ENCODE results near the gene RNF214. TPM values are rescaled to one million over a fixed set of nuclear protein-coding genes. Genes with fewer than 3 reads are reported as not detected.
"Not testable (repeated sequence)": the region's sequence is repeated elsewhere in the genome, so short reads cannot be mapped to it uniquely, and the experiment has no call there.

RNF214 gene
- total RNA-seq, 1 experiment from 2014 or later = 7.4 TPM

GRCh38 chr11:117208710-117209109 lies 23.8 kb upstream of the RNF214 start:
- H3K27me3 ChIP-seq (ENCODE audit: low read length); H3K9me2 ChIP-seq (replicated peaks; ENCODE audit: low read length); H3K79me2 ChIP-seq (ENCODE audit: low read length); DNase-seq; CTCF ChIA-PET; BruUV-seq (replicated peaks); H3K36me3 ChIP-seq (ENCODE audit: low read depth, low read length); H3K9ac ChIP-seq (ENCODE audit: low read length); H2AFZ ChIP-seq (ENCODE audit: low read length); H3K4me1 ChIP-seq (ENCODE audit: insufficient read depth, low read length); H3K4me2 ChIP-seq (ENCODE audit: low read length); H3K27ac ChIP-seq (ENCODE audit: low read length); POLR2A ChIA-PET (ENCODE audit: unreplicated experiment); H3K9me3 ChIP-seq (ENCODE audit: low read length); H4K20me1 ChIP-seq (ENCODE audit: low read length); ATAC-seq; H3K4me3 ChIP-seq (ENCODE audit: low read length); H3F3A ChIP-seq (ENCODE audit: low read length, unreplicated experiment): not testable (repeated sequence)
- intact Hi-C loops (cut with micrococcal nuclease) = loop anchor here (5.0 kb wide), 1 partner anchor 76 kb away; no protein-coding TSS in a partner anchor

DNA sequence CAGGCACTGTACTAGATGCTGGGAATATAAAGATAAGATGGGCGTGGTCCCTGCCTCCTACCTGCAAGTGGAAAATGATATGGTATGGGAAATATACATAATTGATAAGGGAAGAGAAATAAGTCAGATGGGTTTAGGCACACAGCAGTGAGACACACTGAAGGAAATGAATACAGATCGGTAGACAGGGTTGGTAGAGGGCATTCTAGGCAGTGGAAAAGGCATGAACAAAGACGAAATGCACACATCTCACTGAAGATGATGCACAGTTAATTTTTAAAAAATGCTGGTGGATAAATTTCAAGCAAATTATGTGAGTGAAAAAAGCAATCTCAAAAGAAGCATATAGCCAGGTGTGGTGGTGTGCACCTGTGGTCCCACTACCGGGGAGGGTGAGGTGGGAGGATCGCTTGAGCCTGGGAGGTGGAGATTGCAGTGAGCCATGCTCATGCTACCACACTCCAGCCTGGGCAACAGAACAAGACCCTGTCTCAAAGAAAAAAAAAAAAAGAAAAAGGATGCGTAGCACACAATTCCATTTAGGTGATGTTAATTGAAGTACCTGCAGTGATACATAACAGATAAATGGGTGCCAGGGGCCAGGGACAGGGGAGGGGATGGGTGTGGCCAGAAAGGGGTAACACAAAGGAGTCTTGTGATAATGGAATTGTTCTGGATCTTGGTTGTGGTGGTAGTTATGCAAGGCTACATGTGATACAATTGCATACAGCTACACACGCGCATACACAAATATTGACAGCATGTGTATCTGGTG lies 22.9 kb upstream of the RNF214 start:
- H3K4me1 ChIP-seq (ENCODE audit: insufficient read depth, low read length); POLR2A ChIA-PET (ENCODE audit: unreplicated experiment); CTCF ChIA-PET; H3F3A ChIP-seq (ENCODE audit: low read length, unreplicated experiment); H2AFZ ChIP-seq (ENCODE audit: low read length); H4K20me1 ChIP-seq (ENCODE audit: low read length); H3K9me2 ChIP-seq (replicated peaks; ENCODE audit: low read length); H3K79me2 ChIP-seq (ENCODE audit: low read length); DNase-seq; H3K9me3 ChIP-seq (ENCODE audit: low read length); BruUV-seq (replicated peaks); H3K4me3 ChIP-seq (ENCODE audit: low read length); H3K27me3 ChIP-seq (ENCODE audit: low read length); H3K27ac ChIP-seq (ENCODE audit: low read length); H3K4me2 ChIP-seq (ENCODE audit: low read length); ATAC-seq; H3K9ac ChIP-seq (ENCODE audit: low read length): not testable (repeated sequence)
- peaks cover 12% of the 10 kb centered on the region; the same call in 1 of the 2 replicates for H3K36me3 ChIP-seq (ENCODE audit: low read depth, low read length)
- intact Hi-C loops (cut with micrococcal nuclease) = loop anchor here (5.0 kb wide), 1 partner anchor 77 kb away; no protein-coding TSS in a partner anchor

DNA sequence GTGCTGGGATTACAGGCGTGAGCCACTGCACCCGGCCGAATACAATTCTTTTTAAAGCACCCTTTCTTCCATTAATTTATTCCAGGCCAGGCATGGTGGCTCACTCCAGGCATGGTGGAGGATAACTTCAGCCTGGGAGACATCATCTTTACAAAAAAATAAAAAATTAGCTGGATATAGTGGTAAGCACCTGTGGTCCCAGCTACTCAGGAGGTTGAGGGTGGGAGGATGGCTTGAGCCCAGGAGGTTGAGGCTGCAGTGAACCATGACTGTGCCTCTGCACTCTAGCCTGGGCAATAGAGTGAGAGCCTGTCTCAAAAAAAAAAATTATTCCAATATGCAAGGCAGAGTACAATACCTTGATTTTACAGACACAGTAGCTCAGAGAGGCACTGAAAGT lies 21.9 kb upstream of the RNF214 start:
- CTCF ChIA-PET = interaction anchor here (0.7 kb wide), 1 partner anchor 697 kb away, joined by 5 read pairs; no protein-coding TSS in a partner anchor
- Histone ChIP-seq H3F3A (ENCODE audit: low read length, unreplicated experiment) (no peaks in the 10 kb centered on the region), H3K4me1 (ENCODE audit: insufficient read depth, low read length) (no peaks in the 10 kb centered on the region), H3K9me2 (replicated peaks; ENCODE audit: low read length) (no peaks in the 10 kb centered on the region), H3K27ac (ENCODE audit: low read length) (no peak overlapping the region), H2AFZ (ENCODE audit: low read length) (no peak overlapping the region), H3K27me3 (ENCODE audit: low read length) (no peaks in the 10 kb centered on the region), H3K9ac (ENCODE audit: low read length) (no peak overlapping the region), H3K36me3 (ENCODE audit: low read depth, low read length) (peaks cover 10% of the 10 kb centered on the region; the same call in 1 of the 2 replicates), H3K4me3 (ENCODE audit: low read length) (no peak overlapping the region), H4K20me1 (ENCODE audit: low read length) (no peaks in the 10 kb centered on the region), H3K4me2 (ENCODE audit: low read length) (no peak overlapping the region), H3K79me2 (ENCODE audit: low read length) (no peaks in the 10 kb centered on the region), H3K9me3 (ENCODE audit: low read length) (no peaks in the 10 kb centered on the region)
- POLR2A ChIA-PET (ENCODE audit: unreplicated experiment) = no interaction called here
- intact Hi-C loops (cut with micrococcal nuclease) = no loop called here
- TF ChIP-seq EZH2phosphoT487 (IDR thresholded peaks at IDR 0.05; ENCODE audit: borderline replicate concordance, low read length) (no peak), CTCF (conservative IDR thresholded peaks at IDR 0.05; ENCODE audit: low read depth, low read length) (no peak), EZH2 (IDR thresholded peaks at IDR 0.05; ENCODE audit: low read length, unreplicated experiment) (no peak)
- DNase-seq (no peak), ATAC-seq (no peak)
- no TSS peak for BruUV-seq (replicated peaks)

All from PC-3 (cell line).